SK-N-SH treated with all-trans-retinoic acid at 6 μM for 48 hours (cell line): Measurements from ENCODE around the gene PRX.

Experiments
- ATAC-seq: fragments of 200-7000 bp; cut with Tn5 transposase; 3 replicates; pipeline ENCODE4 v1.9.1; 2020; ENCODE audit warnings: mild to moderate bottlenecking, moderate library complexity
- ARNTL ChIP-seq: fragments of 450-650 bp; formaldehyde crosslinking; IDR thresholded peaks from 2 replicates; pipeline ENCODE4 v1.5.0; 2020; ENCODE audit warnings: low read depth, mild to moderate bottlenecking, moderate library complexity, borderline replicate concordance
- BACH2 ChIP-seq: fragments of 250-450 bp; sonication (Bioruptor Pico); IDR thresholded peaks from 2 replicates; pipeline ENCODE4 v1.9.0; 2021; ENCODE audit warnings: mild to moderate bottlenecking, borderline replicate concordance
- CREB5 ChIP-seq: fragments of 250-450 bp; sonication (Bioruptor Pico); IDR thresholded peaks from 2 replicates; pipeline ENCODE4 v1.5.1; 2020; ENCODE audit warnings: low read depth, mild to moderate bottlenecking, moderate library complexity
- CSDC2 ChIP-seq: fragments of 250-450 bp; sonication (Bioruptor Pico); IDR thresholded peaks from 2 replicates; pipeline ENCODE4 v1.5.0; 2020; ENCODE audit warnings: mild to moderate bottlenecking, moderate library complexity
- CSRNP3 ChIP-seq: fragments of 250-450 bp; sonication (Bioruptor Pico); IDR thresholded peaks from 2 replicates; pipeline ENCODE4 v1.5.1; 2021; ENCODE audit warnings: mild to moderate bottlenecking, moderate library complexity
- ESRRG ChIP-seq: fragments of 250-450 bp; sonication (Bioruptor Pico); IDR thresholded peaks from 2 replicates; pipeline ENCODE4 v1.6.1; 2021; ENCODE audit warnings: mild to moderate bottlenecking
- GLIS3 ChIP-seq: fragments of 250-450 bp; sonication (Bioruptor Pico); IDR thresholded peaks from 2 replicates; pipeline ENCODE4 v1.5.0; 2020; ENCODE audit warnings: mild to moderate bottlenecking, moderate library complexity
- ISL1 ChIP-seq: fragments of 250-450 bp; sonication (Bioruptor Pico); IDR thresholded peaks from 2 replicates; pipeline ENCODE4 v2.1.2; 2022; ENCODE audit warnings: mild to moderate bottlenecking, moderate library complexity
- OSR1 ChIP-seq: fragments of 250-450 bp; sonication (Bioruptor Pico); IDR thresholded peaks from 2 replicates; pipeline ENCODE4 v1.8.0; 2022; ENCODE audit warnings: moderate library complexity, mild to moderate bottlenecking, inconsistent platforms
- PATZ1 ChIP-seq: fragments of 250-450 bp; sonication (Bioruptor Pico); IDR thresholded peaks from 2 replicates; pipeline ENCODE4 v1.8.0; 2020; ENCODE audit warnings: mild to moderate bottlenecking, moderate library complexity, borderline replicate concordance
- PPARA ChIP-seq: fragments of 250-450 bp; sonication (Bioruptor Pico); IDR thresholded peaks from 2 replicates; pipeline ENCODE4 v1.5.0; 2020; ENCODE audit warnings: mild to moderate bottlenecking, borderline replicate concordance
- RARB ChIP-seq: fragments of 250-450 bp; sonication (Bioruptor Pico); IDR thresholded peaks from 2 replicates; pipeline ENCODE4 v1.8.0; 2021; ENCODE audit warnings: mild to moderate bottlenecking, moderate library complexity
- SNAI2 ChIP-seq: fragments of 250-450 bp; sonication (Bioruptor Pico); IDR thresholded peaks from 2 replicates; pipeline ENCODE4 v1.5.0; 2020; ENCODE audit warnings: mild to moderate bottlenecking, moderate library complexity
- TCF4 ChIP-seq: fragments of 250-450 bp; sonication (Bioruptor Pico); IDR thresholded peaks from 2 replicates; pipeline ENCODE4 v1.8.0; 2021; ENCODE audit warnings: mild to moderate bottlenecking, moderate library complexity, borderline replicate concordance
- TSHZ2 ChIP-seq: fragments of 250-450 bp; sonication (Bioruptor Pico); IDR thresholded peaks from 2 replicates; pipeline ENCODE4 v1.5.0; 2020; ENCODE audit warnings: mild to moderate bottlenecking, moderate library complexity
- ZFP3 ChIP-seq: fragments of 250-450 bp; sonication (Bioruptor Pico); IDR thresholded peaks from 2 replicates; pipeline ENCODE4 v1.5.0; 2020; ENCODE audit warnings: mild to moderate bottlenecking, moderate library complexity
- ZFP30 ChIP-seq: fragments of 450-650 bp; formaldehyde crosslinking; IDR thresholded peaks from 2 replicates; pipeline ENCODE4 v1.5.0; 2022; ENCODE audit warnings: mild to moderate bottlenecking, moderate library complexity
- ZNF565 ChIP-seq: fragments of 450-650 bp; formaldehyde crosslinking; conservative IDR thresholded peaks from 2 replicates; pipeline ENCODE4 v1.5.0; 2020; ENCODE audit warnings: low read depth, mild to moderate bottlenecking, moderate library complexity
- ZNF70 ChIP-seq: fragments of 450-650 bp; formaldehyde crosslinking; IDR thresholded peaks from 2 replicates; pipeline ENCODE4 v1.5.0; 2020; ENCODE audit warnings: mild to moderate bottlenecking, moderate library complexity
- ZNF8 ChIP-seq: fragments of 450-650 bp; formaldehyde crosslinking; IDR thresholded peaks from 2 replicates; pipeline ENCODE4 v1.5.0; 2020; ENCODE audit warnings: mild to moderate bottlenecking, moderate library complexity

PRX gene

GRCh38 chr19:40387155-40387554 lies 26.0 kb downstream of the PRX start (continued):
- TF ChIP-seq CSRNP3 (CRISPR knock-in tag) (no peak), CREB5 (no peak), OSR1 (CRISPR knock-in tag) (no peak), ARNTL (no peak)
- TF ChIP-seq, all 23 proteins: peak for 0

- no peak for ATAC-seq
- TF ChIP-seq RARB (CRISPR knock-in tag): no peak
- TF ChIP-seq ISL1 (CRISPR knock-in tag): no peak
- no peak for TF ChIP-seq CSDC2 (CRISPR knock-in tag)
- TF ChIP-seq ESRRG (CRISPR knock-in tag): no peak
- no peak for TF ChIP-seq TSHZ2 (CRISPR knock-in tag)
- no peak for TF ChIP-seq GLIS3
- no peak for TF ChIP-seq ARNTL
- TF ChIP-seq CREB5: no peak
- TF ChIP-seq PATZ1 (CRISPR knock-in tag): no peak
- TF ChIP-seq ZFP30 (CRISPR knock-in tag): no peak
- TF ChIP-seq ZNF70: no peak
- no peak for TF ChIP-seq SNAI2 (CRISPR knock-in tag)
- no peak for TF ChIP-seq PPARA (CRISPR knock-in tag)
- TF ChIP-seq ZNF565 (CRISPR knock-in tag): no peak
- TF ChIP-seq CSRNP3 (CRISPR knock-in tag): no peak
- TF ChIP-seq BACH2 (CRISPR knock-in tag): no peak
- no peak for TF ChIP-seq OSR1 (CRISPR knock-in tag)
- TF ChIP-seq ZNF8: no peak
- TF ChIP-seq TCF4 (CRISPR knock-in tag): no peak
Measured at GRCh38 chr19:40383668-40384248, 29.4 kb downstream of the PRX start.

- ATAC-seq: peak; percentile 17; the same call in 1 of the 3 replicates
- no peak for TF ChIP-seq SNAI2 (CRISPR knock-in tag)
- TF ChIP-seq ZFP3 (CRISPR knock-in tag): no peak
- TF ChIP-seq PATZ1 (CRISPR knock-in tag): no peak
- TF ChIP-seq CREB5: no peak
- TF ChIP-seq, all 23 proteins: peak for 0
Measured at GRCh38 chr19:40381321-40381720, 31.9 kb downstream of the PRX start.
